Keratinocyte (primary cell): ENCODE data around the gene R3HDM2. TPM values are rescaled to one million over a fixed set of nuclear protein-coding genes. Genes with fewer than 3 reads are reported as not detected.

Experiments
- DNase-seq: peaks from one replicate; pipeline ENCODE4 v3.0.0-alpha.2; 2011; ENCODE audit warnings: low read depth, missing footprints, low spot score
- FAIRE-seq: peaks from 2 replicates; lab custom pipeline; 2011; peaks lifted over from hg19 to GRCh38; lab: Jason Lieb, UNC
- H2AFZ ChIP-seq: 2 replicates; pipeline ENCODE4 v1.6.0; 2012; ENCODE audit warnings: low read length, control low read depth, inconsistent platforms; ENCODE audit not compliant: control insufficient read depth
- H3K27ac ChIP-seq: 2 replicates; pipeline ENCODE4 v1.5.1; 2011; ENCODE audit warnings: low read length; ENCODE audit not compliant: control insufficient read depth, insufficient read depth
- H3K27me3 ChIP-seq: 3 replicates; pipeline ENCODE4 v1.6.0; 2011; ENCODE audit warnings: low read length; ENCODE audit not compliant: control insufficient read depth, insufficient read depth; ENCODE audit errors: extremely low read depth
- H3K36me3 ChIP-seq, 2 experiments: 2 replicates in 1 of 2; 3 replicates in 1 of 2; pipeline ENCODE4 v1.5.1; 2011; ENCODE audit warnings: low read length in 2 of 2, mild to moderate bottlenecking in 1 of 2; ENCODE audit not compliant: control insufficient read depth in 2 of 2, insufficient read depth in 2 of 2; ENCODE audit errors: extremely low read depth in 1 of 2
- H3K4me1 ChIP-seq: 3 replicates; pipeline ENCODE4 v1.5.1; 2011; ENCODE audit warnings: low read length; ENCODE audit not compliant: control insufficient read depth, insufficient read depth; ENCODE audit errors: extremely low read depth
- H3K4me2 ChIP-seq: 3 replicates; pipeline ENCODE4 v1.6.0; 2011; ENCODE audit warnings: low read depth, low read length; ENCODE audit not compliant: control insufficient read depth, insufficient read depth; ENCODE audit errors: extremely low read depth
- H3K4me3 ChIP-seq, 3 experiments: fragments of 200-600 bp in 1 of 3; sonication (generic) in 1 of 3; 2 replicates in 2 of 3; 3 replicates in 1 of 3; pipeline ENCODE4 v1.5.1; 2011 to 2016; ENCODE audit warnings: low read length in 3 of 3, mild to moderate bottlenecking in 3 of 3, control low read depth in 2 of 3, inconsistent platforms in 1 of 3, low read depth in 1 of 3, mixed read lengths in 1 of 3, mixed run types in 1 of 3, moderate library complexity in 1 of 3; ENCODE audit not compliant: control insufficient read depth in 2 of 3, insufficient read depth in 2 of 3; ENCODE audit errors: extremely low read depth in 1 of 3
- H3K79me2 ChIP-seq: 2 replicates; pipeline ENCODE4 v1.6.0; 2012; ENCODE audit warnings: low read length; ENCODE audit not compliant: control insufficient read depth, insufficient read depth
- H3K9ac ChIP-seq: 3 replicates; pipeline ENCODE4 v1.6.0; 2011; ENCODE audit warnings: low read length; ENCODE audit not compliant: control insufficient read depth, insufficient read depth; ENCODE audit errors: extremely low read depth
- H3K9me1 ChIP-seq: 3 replicates; pipeline ENCODE4 v1.6.0; 2011; ENCODE audit warnings: low read length; ENCODE audit not compliant: control insufficient read depth, insufficient read depth; ENCODE audit errors: extremely low read depth
- H3K9me3 ChIP-seq: 2 replicates; pipeline ENCODE4 v1.5.1; 2012; ENCODE audit warnings: low read depth, low read length; ENCODE audit not compliant: control insufficient read depth
- H4K20me1 ChIP-seq: 3 replicates; pipeline ENCODE4 v1.6.0; 2011; ENCODE audit warnings: low read length; ENCODE audit not compliant: control insufficient read depth, insufficient read depth; ENCODE audit errors: extremely low read depth
- EZH2 ChIP-seq: IDR thresholded peaks from one replicate; pipeline ENCODE4 v1.6.1; 2012; ENCODE audit warnings: inconsistent platforms, mild to moderate bottlenecking, low read length, moderate library complexity
- dilution Hi-C: fragments of 300-500 bp; cut with MboI; formaldehyde crosslinking; loops from one replicate; pipeline ENCODE4 v1.7.0; 2020; ENCODE audit warnings: low sequenced_read_pairs; ENCODE audit not compliant: extremely low pct_ligation_motif_present
- polyA plus RNA-seq, 5 experiments: library from polyadenylated mRNA; depleted of rRNA in 3 of 5; stranded (reverse) in 3 of 5; stranded (forward) in 1 of 5; unstranded in 1 of 5; fragments of >200 nt; gene quantifications; 1 replicate in 1 of 5; 2 replicates in 3 of 5; 3 replicates in 1 of 5; pipeline versions ENCODE4 v1.2.1 to v1.2.3, GENCODE V29; 2011 to 2012; ENCODE audit warnings: missing spikeins in 2 of 5, low read depth in 1 of 5, low replicate concordance in 1 of 5
- TF ChIP-seq, protein P1 (sequence below), 3 experiments: IDR thresholded peaks in 1 of 3; conservative IDR thresholded peaks in 1 of 3; optimal IDR thresholded peaks in 1 of 3; 2 replicates in 2 of 3; 3 replicates in 1 of 3; pipeline versions ENCODE3 to v1.5.1; 2011; ENCODE audit warnings: low read length in 3 of 3, mild to moderate bottlenecking in 3 of 3, moderate library complexity in 2 of 3, control low read depth in 1 of 3, inconsistent platforms in 1 of 3; ENCODE audit not compliant: insufficient read depth in 2 of 3; ENCODE audit errors: extremely low read depth in 1 of 3

R3HDM2 gene
- polyA plus RNA-seq, 1 donor (not counting 4 experiments of a cell fraction or from before 2014, with no cell fraction given): 11.1 TPM

DNA sequence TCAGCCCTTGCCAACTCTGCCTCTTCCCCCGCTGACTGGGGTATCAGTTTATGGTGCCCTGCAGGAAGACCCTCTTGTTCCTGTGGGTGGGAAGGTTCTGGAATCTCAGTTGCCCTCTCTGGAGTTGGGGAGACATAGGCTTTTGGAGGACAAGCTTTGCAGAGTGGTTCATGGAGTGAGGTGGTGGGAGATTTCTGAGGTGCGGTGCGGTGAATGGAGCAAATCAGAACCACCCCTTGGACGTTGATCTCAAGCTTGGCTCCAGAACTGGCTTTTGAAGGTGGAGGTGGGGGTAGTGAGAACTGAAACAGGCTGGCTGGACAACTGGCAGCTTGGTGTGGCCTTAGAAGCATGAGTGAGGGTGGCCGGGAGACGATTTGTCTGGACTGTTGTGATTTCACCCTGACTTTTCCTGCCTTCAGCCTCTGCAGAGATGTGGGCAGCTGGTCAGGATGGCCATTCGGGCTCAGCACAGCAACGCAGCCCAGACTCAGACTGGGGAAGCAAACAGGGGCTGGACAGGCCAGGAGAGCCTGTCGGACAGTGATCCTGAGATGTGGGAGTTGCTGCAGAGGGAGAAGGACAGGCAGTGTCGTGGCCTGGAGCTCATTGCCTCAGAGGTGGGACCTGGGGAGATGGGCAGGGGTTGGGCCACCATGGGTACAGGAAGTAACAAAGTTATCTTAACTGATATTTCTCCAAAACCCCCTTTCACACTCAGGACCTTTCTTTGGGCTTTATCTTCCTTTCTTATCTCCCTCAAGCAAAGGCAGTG lies 200.3 kb downstream of the R3HDM2 start:
- peak overlapping the region; percentile 63 to 97 (median 72) for H3K4me3 ChIP-seq
- H3K27me3 ChIP-seq: no peaks in the 10 kb centered on the region
- peak overlapping the region; percentile 94 for H3K27ac ChIP-seq
- H3K4me2 ChIP-seq: peak overlapping the region; percentile 96
- DNase-seq (no peak), FAIRE-seq (no peak)
- no peak overlapping the region for H2AFZ ChIP-seq
- dilution Hi-C loops: no loop called here
- no peak for TF ChIP-seq EZH2
- H3K9ac ChIP-seq: peak overlapping the region; percentile 98
- H4K20me1 ChIP-seq: no peaks in the 10 kb centered on the region
- H3K36me3 ChIP-seq: peaks cover 25 to 41% of the 10 kb centered on the region in 2 experiments
- peaks cover 43% of the 10 kb centered on the region for H3K4me1 ChIP-seq
- H3K9me3 ChIP-seq: no peaks in the 10 kb centered on the region
- H3K9me1 ChIP-seq: no peaks in the 10 kb centered on the region
- H3K79me2 ChIP-seq: peaks cover 25% of the 10 kb centered on the region

DNA sequence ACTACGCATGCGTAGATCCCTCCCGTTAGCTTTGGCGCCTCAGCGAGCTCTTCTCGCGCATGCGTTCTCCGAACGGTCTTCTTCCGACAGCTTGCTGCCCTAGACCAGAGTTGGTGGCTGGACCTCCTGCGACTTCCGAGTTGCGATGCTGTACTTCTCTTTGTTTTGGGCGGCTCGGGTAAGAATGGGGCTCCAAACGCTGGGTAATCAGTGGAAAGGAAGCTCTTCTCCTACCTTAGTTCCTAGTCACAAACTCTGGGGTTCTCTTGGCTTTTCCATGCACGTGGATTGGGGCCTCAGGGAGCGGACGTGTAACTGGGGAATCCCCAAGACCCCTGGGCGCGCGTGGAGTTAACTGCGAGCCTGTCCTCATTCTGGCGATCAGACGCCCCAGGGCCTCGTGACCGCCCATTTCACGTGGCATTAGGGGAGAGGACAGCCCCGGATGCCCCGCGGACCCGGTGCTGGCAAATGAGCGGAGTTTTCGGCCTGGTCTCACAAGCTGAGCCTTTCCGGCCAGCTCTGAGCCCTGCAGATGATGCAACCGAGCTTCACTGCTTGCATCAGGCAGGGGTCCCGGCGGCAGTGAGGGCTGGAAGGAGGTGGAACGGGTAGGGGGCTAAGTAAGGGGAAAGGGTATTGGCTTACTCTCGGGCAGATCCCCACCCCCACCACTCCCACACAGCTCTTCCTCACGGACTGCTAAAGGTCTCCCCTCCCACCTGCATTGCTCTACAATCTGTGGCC lies 201.0 kb downstream of the R3HDM2 start, which contains the start of gene SHMT2:
Gene SHMT2, plus strand, starts transcription at position 78 of the 747 bp plus-strand sequence. Its CDS starts 68 bp downstream, at position 146.
- dilution Hi-C loops: no loop called here

More for the DNA sequence above, 201.0 kb downstream of the R3HDM2 start, which contains the start of gene SHMT2:
- H3K9me3 ChIP-seq: no peaks in the 10 kb centered on the region
- H3K9ac ChIP-seq: peak within 1 kb of the TSS; percentile 98
- no peaks in the 10 kb centered on the region for H3K9me1 ChIP-seq
- peak within 1 kb of the TSS; percentile 94 for H3K27ac ChIP-seq
- peak; percentile 79 for DNase-seq
- peak within 1 kb of the TSS; percentile 96 for H3K4me2 ChIP-seq
- H3K4me3 ChIP-seq: peak within 1 kb of the TSS; percentile 63 to 97 (median 72)
- peaks cover 36% of the 10 kb centered on the region for H3K4me1 ChIP-seq
- H2AFZ ChIP-seq: peak within 1 kb of the TSS; percentile 90
- H3K36me3 ChIP-seq: peaks cover 25 to 39% of the 10 kb centered on the region in 2 experiments
- peak; percentile 90 for FAIRE-seq
- H4K20me1 ChIP-seq: no peaks in the 10 kb centered on the region
- H3K79me2 ChIP-seq: peaks cover 25% of the 10 kb centered on the region
- H3K27me3 ChIP-seq: no peaks in the 10 kb centered on the region
- no peak for TF ChIP-seq EZH2
- TF ChIP-seq, protein P1, sequence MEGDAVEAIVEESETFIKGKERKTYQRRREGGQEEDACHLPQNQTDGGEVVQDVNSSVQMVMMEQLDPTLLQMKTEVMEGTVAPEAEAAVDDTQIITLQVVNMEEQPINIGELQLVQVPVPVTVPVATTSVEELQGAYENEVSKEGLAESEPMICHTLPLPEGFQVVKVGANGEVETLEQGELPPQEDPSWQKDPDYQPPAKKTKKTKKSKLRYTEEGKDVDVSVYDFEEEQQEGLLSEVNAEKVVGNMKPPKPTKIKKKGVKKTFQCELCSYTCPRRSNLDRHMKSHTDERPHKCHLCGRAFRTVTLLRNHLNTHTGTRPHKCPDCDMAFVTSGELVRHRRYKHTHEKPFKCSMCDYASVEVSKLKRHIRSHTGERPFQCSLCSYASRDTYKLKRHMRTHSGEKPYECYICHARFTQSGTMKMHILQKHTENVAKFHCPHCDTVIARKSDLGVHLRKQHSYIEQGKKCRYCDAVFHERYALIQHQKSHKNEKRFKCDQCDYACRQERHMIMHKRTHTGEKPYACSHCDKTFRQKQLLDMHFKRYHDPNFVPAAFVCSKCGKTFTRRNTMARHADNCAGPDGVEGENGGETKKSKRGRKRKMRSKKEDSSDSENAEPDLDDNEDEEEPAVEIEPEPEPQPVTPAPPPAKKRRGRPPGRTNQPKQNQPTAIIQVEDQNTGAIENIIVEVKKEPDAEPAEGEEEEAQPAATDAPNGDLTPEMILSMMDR (optimal IDR thresholded peaks at IDR 0.05 in 1 of 3, IDR thresholded peaks at IDR 0.05 in 1 of 3, conservative IDR thresholded peaks at IDR 0.05 in 1 of 3; ENCODE audit: extremely low read depth in 1 of 3, insufficient read depth in 2 of 3, low read length in 3 of 3): peak in 1 of 3 experiments; percentile 1
